Mucosa of descending colon (tissue), 3 donors: ENCODE data around the gene DLK1. TPM values are rescaled to one million over a fixed set of nuclear protein-coding genes. Genes with fewer than 3 reads are reported as not detected.

Experiments
- ATAC-seq: fragments of 200-7000 bp; cut with Tn5 transposase; one replicate; pipeline ENCODE4 v1.9.1; 2020; ENCODE audit warnings: mild to moderate bottlenecking, moderate library complexity
- DNase-seq, 3 donors: peaks; one replicate each; pipeline ENCODE4 v3.0.0-alpha.2; 2020
- H3K36me3 ChIP-seq: fragments of 200-600 bp; one replicate; pipeline ENCODE4 v1.8.0; 2021; ENCODE audit warnings: low read depth, mild to moderate bottlenecking
- H3K4me1 ChIP-seq: fragments of 200-600 bp; one replicate; pipeline ENCODE4 v1.8.0; 2021; ENCODE audit warnings: low read depth, mild to moderate bottlenecking
- H3K4me3 ChIP-seq: fragments of 200-600 bp; one replicate; pipeline ENCODE4 v1.8.0; 2021; ENCODE audit warnings: mild to moderate bottlenecking
- H3K9me3 ChIP-seq: fragments of 200-600 bp; one replicate; pipeline ENCODE4 v1.8.0; 2021; ENCODE audit warnings: mild to moderate bottlenecking
- intact Hi-C, 2 donors: fragments of 100-400 bp; cut with DNase I in 1 of 2; cut with micrococcal nuclease in 1 of 2; formaldehyde crosslinking; loops; one replicate each; pipeline versions ENCODE4 v1.11.0 to v1.11.1; 2022; cut with DNase I, micrococcal nuclease
- total RNA-seq, 3 donors: library from RNA; stranded (reverse); fragmentation: NEBNext Ultra II Directional in 2 of 3; extraction: Animal tissue kit (Norgen Biotek cat#: 25700) in 2 of 3; gene quantifications; one replicate each; pipeline versions ENCODE4 v1.2.1 to v1.2.4, GENCODE V29; 2021 to 2023
- TF ChIP-seq, protein P1 (sequence below): fragments of 200-600 bp; IDR thresholded peaks from one replicate; pipeline ENCODE4 v1.8.0; 2022; ENCODE audit warnings: antibody characterized with exemption, mild to moderate bottlenecking
- donor health status: DM: no; HTN: no; CAD: no; lungs with moderate emphysema.
- donor health status: DM: no; HTN: no; CAD: no.
- donor health status: DM: no; HTN: yes; CAD: no.

Gene DLK1
- total RNA-seq, 3 donors from 2014 or later: 1.9 TPM; not detected in 2

GRCh38 chr14:100770605-100771120 is 44.0 kb downstream of the DLK1 start:
- no peaks in the 10 kb centered on the region for H3K36me3 ChIP-seq
- ATAC-seq: no peak
- no peak for DNase-seq
- no peaks in the 10 kb centered on the region for H3K9me3 ChIP-seq
- TF ChIP-seq, protein P1, sequence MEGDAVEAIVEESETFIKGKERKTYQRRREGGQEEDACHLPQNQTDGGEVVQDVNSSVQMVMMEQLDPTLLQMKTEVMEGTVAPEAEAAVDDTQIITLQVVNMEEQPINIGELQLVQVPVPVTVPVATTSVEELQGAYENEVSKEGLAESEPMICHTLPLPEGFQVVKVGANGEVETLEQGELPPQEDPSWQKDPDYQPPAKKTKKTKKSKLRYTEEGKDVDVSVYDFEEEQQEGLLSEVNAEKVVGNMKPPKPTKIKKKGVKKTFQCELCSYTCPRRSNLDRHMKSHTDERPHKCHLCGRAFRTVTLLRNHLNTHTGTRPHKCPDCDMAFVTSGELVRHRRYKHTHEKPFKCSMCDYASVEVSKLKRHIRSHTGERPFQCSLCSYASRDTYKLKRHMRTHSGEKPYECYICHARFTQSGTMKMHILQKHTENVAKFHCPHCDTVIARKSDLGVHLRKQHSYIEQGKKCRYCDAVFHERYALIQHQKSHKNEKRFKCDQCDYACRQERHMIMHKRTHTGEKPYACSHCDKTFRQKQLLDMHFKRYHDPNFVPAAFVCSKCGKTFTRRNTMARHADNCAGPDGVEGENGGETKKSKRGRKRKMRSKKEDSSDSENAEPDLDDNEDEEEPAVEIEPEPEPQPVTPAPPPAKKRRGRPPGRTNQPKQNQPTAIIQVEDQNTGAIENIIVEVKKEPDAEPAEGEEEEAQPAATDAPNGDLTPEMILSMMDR: no peak
- no peaks in the 10 kb centered on the region for H3K4me1 ChIP-seq
- H3K4me3 ChIP-seq: no peak overlapping the region
- intact Hi-C loops: no loop called here

DNA sequence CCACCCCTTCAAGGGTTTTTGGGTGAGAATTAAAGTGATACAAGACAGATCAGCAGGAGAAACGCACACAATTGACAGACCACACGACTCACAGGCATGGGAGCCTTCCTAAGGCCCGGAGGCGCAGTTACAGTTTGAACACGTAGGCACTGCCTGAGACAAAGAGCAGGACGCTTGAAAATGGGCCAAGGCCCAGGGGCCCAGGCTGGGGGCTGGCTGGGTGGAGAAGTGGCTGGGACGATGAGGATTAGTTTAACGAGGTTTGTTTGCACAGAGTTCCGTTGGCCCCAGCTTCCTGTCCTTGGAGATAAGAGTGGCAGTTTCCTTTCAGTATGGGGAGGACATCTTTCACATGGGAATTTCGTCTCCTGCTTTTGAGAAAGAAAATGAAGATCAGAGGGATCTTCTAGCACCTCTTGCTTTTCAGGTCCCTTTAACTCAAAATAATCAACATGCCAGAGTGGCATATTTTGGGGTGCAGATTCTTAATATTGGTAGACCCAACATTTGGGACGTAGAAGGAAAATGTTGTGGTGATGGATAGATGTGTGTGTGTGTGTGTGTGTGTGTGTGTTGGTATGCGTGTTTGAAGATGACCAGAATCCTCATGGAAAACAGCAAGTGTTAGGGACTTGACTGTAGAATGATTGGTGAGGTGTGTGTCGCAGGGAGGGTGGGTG is 44.6 kb downstream of the DLK1 start:
- H3K4me1 ChIP-seq: no peaks in the 10 kb centered on the region
- H3K4me3 ChIP-seq: no peak overlapping the region
- no peak for ATAC-seq
- no peaks in the 10 kb centered on the region for H3K36me3 ChIP-seq
- TF ChIP-seq, protein P1: no peak
- intact Hi-C loops: no loop called here
- no peak for DNase-seq
- no peaks in the 10 kb centered on the region for H3K9me3 ChIP-seq

GRCh38 chr14:100772607-100773165 is 46.0 kb downstream of the DLK1 start:
- intact Hi-C loops: no loop called here
- no peak for DNase-seq

GRCh38 chr14:100773331-100774163 is 46.9 kb downstream of the DLK1 start:
- TF ChIP-seq, protein P1: no peak
- intact Hi-C loops: no loop called here
- Histone ChIP-seq H3K4me1 (no peaks in the 10 kb centered on the region), H3K4me3 (no peak overlapping the region), H3K36me3 (no peaks in the 10 kb centered on the region), H3K9me3 (no peaks in the 10 kb centered on the region)
- ATAC-seq: no peak
- DNase-seq: no peak

More at GRCh38 chr14:100772607-100773165, 46.0 kb downstream of the DLK1 start:
- no peaks in the 10 kb centered on the region for H3K4me1 ChIP-seq
- H3K4me3 ChIP-seq: no peak overlapping the region
- TF ChIP-seq, protein P1: no peak
- no peaks in the 10 kb centered on the region for H3K36me3 ChIP-seq
- no peak for ATAC-seq
- no peaks in the 10 kb centered on the region for H3K9me3 ChIP-seq

DNA sequence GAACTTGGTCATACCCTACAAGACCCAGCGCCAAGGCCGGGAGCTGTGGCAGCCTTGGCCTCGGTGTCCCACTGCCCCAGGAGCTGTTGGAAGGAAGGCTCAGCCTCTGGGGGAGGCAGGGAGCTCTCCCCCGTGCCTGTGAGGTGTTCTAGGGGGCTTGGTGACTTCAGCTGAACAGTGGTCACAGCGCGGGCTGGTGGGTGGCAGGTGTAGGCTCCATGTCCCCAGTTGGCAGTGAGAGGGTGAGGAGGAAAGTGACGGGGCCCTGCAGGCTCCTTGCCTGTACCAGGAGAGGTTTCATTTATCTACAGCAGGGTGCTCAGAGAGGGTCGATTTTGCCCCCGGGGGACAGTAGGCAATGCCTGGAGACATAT is 47.5 kb downstream of the DLK1 start:
- TF ChIP-seq, protein P1: no peak
- Histone ChIP-seq H3K36me3 (no peaks in the 10 kb centered on the region), H3K4me1 (no peaks in the 10 kb centered on the region), H3K9me3 (no peaks in the 10 kb centered on the region), H3K4me3 (no peak overlapping the region)
- no peak for DNase-seq
- ATAC-seq: no peak
- intact Hi-C loops: no loop called here
